ENCODE results near the gene OR5M11.
"Not testable (repeated sequence)": the region's sequence is repeated elsewhere in the genome, so short reads cannot be mapped to it uniquely, and the experiment has no call there.

OR5M11 gene

GRCh38 chr11:56543157-56543556 lies at the start of gene OR5M11:
OR5M11 (minus strand) TSS chr11:56543257; CDS start chr11:56543257, 0 bp downstream.
- Mint-ChIP-seq H3K27ac (no peak within 1 kb of the TSS), H3K4me1 (ENCODE audit: low read depth) (no peaks in the 10 kb centered on the region), H3K36me3 (ENCODE audit: low read depth) (no peaks in the 10 kb centered on the region), H3K4me3 (no peak within 1 kb of the TSS), H3K27me3 (no peaks in the 10 kb centered on the region), H3K9me3 (peaks cover 18% of the 10 kb centered on the region)
- DNase-seq, result no peak

GRCh38 chr11:56592088-56592717 lies 49.1 kb upstream of the OR5M11 start:
- not testable (repeated sequence) for H3K27ac Mint-ChIP-seq, H3K9me3 Mint-ChIP-seq

GRCh38 chr11:56577621-56578020 lies 34.6 kb upstream of the OR5M11 start, which contains the start of gene OR5M10:
OR5M10 (minus strand) TSS chr11:56577721; CDS start chr11:56577721, 0 bp downstream.
- no peaks in the 10 kb centered on the region for H3K4me1 Mint-ChIP-seq (ENCODE audit: low read depth)

More at GRCh38 chr11:56592088-56592717, 49.1 kb upstream of the OR5M11 start:
- not testable (repeated sequence) for H3K4me1 Mint-ChIP-seq (ENCODE audit: low read depth); H3K27me3 Mint-ChIP-seq; H3K36me3 Mint-ChIP-seq (ENCODE audit: low read depth); DNase-seq; H3K4me3 Mint-ChIP-seq

GRCh38 chr11:56558574-56558973 lies 15.5 kb upstream of the OR5M11 start:
- Mint-ChIP-seq H3K27me3 (no peaks in the 10 kb centered on the region), H3K9me3 (peaks cover 36% of the 10 kb centered on the region), H3K4me3 (no peak overlapping the region), H3K36me3 (ENCODE audit: low read depth) (no peaks in the 10 kb centered on the region), H3K4me1 (ENCODE audit: low read depth) (no peaks in the 10 kb centered on the region), H3K27ac (no peak overlapping the region)
- no peak for DNase-seq

More at GRCh38 chr11:56577621-56578020, 34.6 kb upstream of the OR5M11 start, which contains the start of gene OR5M10:
- no peak within 1 kb of the TSS for H3K27ac Mint-ChIP-seq
- no peaks in the 10 kb centered on the region for H3K27me3 Mint-ChIP-seq
- no peak for DNase-seq
- no peaks in the 10 kb centered on the region for H3K36me3 Mint-ChIP-seq (ENCODE audit: low read depth)
- no peak within 1 kb of the TSS for H3K4me3 Mint-ChIP-seq
- H3K9me3 Mint-ChIP-seq, result peaks cover 7% of the 10 kb centered on the region

GRCh38 chr11:56554691-56555090 lies 11.6 kb upstream of the OR5M11 start:
- not testable (repeated sequence) for H3K27ac Mint-ChIP-seq; H3K4me3 Mint-ChIP-seq; H3K36me3 Mint-ChIP-seq (ENCODE audit: low read depth); H3K27me3 Mint-ChIP-seq; H3K4me1 Mint-ChIP-seq (ENCODE audit: low read depth); DNase-seq
- peaks cover 18% of the 10 kb centered on the region for H3K9me3 Mint-ChIP-seq

GRCh38 chr11:56545531-56545930 lies 2.5 kb upstream of the OR5M11 start:
- Mint-ChIP-seq H3K27me3 (no peaks in the 10 kb centered on the region), H3K36me3 (ENCODE audit: low read depth) (no peaks in the 10 kb centered on the region), H3K27ac (no peak overlapping the region), H3K4me1 (ENCODE audit: low read depth) (no peaks in the 10 kb centered on the region), H3K4me3 (no peak overlapping the region), H3K9me3 (peaks cover 22% of the 10 kb centered on the region)
- no peak for DNase-seq

- Mint-ChIP-seq H3K27ac (no peak overlapping the region), H3K9me3 (peaks cover 22% of the 10 kb centered on the region), H3K4me3 (no peak overlapping the region), H3K36me3 (ENCODE audit: low read depth) (no peaks in the 10 kb centered on the region), H3K4me1 (ENCODE audit: low read depth) (no peaks in the 10 kb centered on the region), H3K27me3 (no peaks in the 10 kb centered on the region)
- no peak for DNase-seq
Observed at GRCh38 chr11:56543739-56544138, 682 bp upstream of the OR5M11 start.

GRCh38 chr11:56533054-56533740 lies 9.9 kb downstream of the OR5M11 start:
- Mint-ChIP-seq H3K4me1 (ENCODE audit: low read depth) (no peaks in the 10 kb centered on the region), H3K36me3 (ENCODE audit: low read depth) (no peaks in the 10 kb centered on the region), H3K9me3 (peaks cover 18% of the 10 kb centered on the region), H3K4me3 (no peak overlapping the region), H3K27ac (no peak overlapping the region), H3K27me3 (no peaks in the 10 kb centered on the region)
- no peak for DNase-seq

- no peak overlapping the region for H3K27ac Mint-ChIP-seq
- H3K27me3 Mint-ChIP-seq, result no peaks in the 10 kb centered on the region
- no peak for DNase-seq
- no peak overlapping the region for H3K4me3 Mint-ChIP-seq
- peaks cover 18% of the 10 kb centered on the region for H3K9me3 Mint-ChIP-seq
- H3K36me3 Mint-ChIP-seq (ENCODE audit: low read depth), result no peaks in the 10 kb centered on the region
- no peaks in the 10 kb centered on the region for H3K4me1 Mint-ChIP-seq (ENCODE audit: low read depth)
Observed at GRCh38 chr11:56531856-56532255, 11.2 kb downstream of the OR5M11 start.

GRCh38 chr11:56522008-56522407 lies 21.0 kb downstream of the OR5M11 start:
- no peak for DNase-seq
- no peaks in the 10 kb centered on the region for H3K4me1 Mint-ChIP-seq (ENCODE audit: low read depth)
- no peak overlapping the region for H3K4me3 Mint-ChIP-seq
- H3K9me3 Mint-ChIP-seq, result peaks cover 9% of the 10 kb centered on the region
- no peak overlapping the region for H3K27ac Mint-ChIP-seq
- no peaks in the 10 kb centered on the region for H3K36me3 Mint-ChIP-seq (ENCODE audit: low read depth)
- no peaks in the 10 kb centered on the region for H3K27me3 Mint-ChIP-seq

- no peaks in the 10 kb centered on the region for H3K36me3 Mint-ChIP-seq (ENCODE audit: low read depth)
- no peak overlapping the region for H3K4me3 Mint-ChIP-seq
- no peak overlapping the region for H3K27ac Mint-ChIP-seq
- H3K4me1 Mint-ChIP-seq (ENCODE audit: low read depth), result no peaks in the 10 kb centered on the region
- H3K27me3 Mint-ChIP-seq, result no peaks in the 10 kb centered on the region
- H3K9me3 Mint-ChIP-seq, result peaks cover 22% of the 10 kb centered on the region
- no peak for DNase-seq
Observed at GRCh38 chr11:56513280-56513679, 29.8 kb downstream of the OR5M11 start.

GRCh38 chr11:56509439-56509838 lies 33.6 kb downstream of the OR5M11 start:
- H3K4me3 Mint-ChIP-seq, result no peak overlapping the region
- no peaks in the 10 kb centered on the region for H3K36me3 Mint-ChIP-seq (ENCODE audit: low read depth)
- H3K27ac Mint-ChIP-seq, result no peak overlapping the region
- H3K4me1 Mint-ChIP-seq (ENCODE audit: low read depth), result no peaks in the 10 kb centered on the region
- H3K27me3 Mint-ChIP-seq, result no peaks in the 10 kb centered on the region
- no peak for DNase-seq
- H3K9me3 Mint-ChIP-seq, result peaks cover 18% of the 10 kb centered on the region

GRCh38 chr11:56497010-56497409 lies 46.0 kb downstream of the OR5M11 start:
- Mint-ChIP-seq H3K36me3 (ENCODE audit: low read depth) (no peaks in the 10 kb centered on the region), H3K27ac (no peak overlapping the region), H3K9me3 (peaks cover 12% of the 10 kb centered on the region), H3K4me1 (ENCODE audit: low read depth) (no peaks in the 10 kb centered on the region), H3K27me3 (no peaks in the 10 kb centered on the region), H3K4me3 (no peak overlapping the region)
- DNase-seq, result no peak

- no peaks in the 10 kb centered on the region for H3K4me1 Mint-ChIP-seq (ENCODE audit: low read depth)
- DNase-seq, result no peak
- H3K27ac Mint-ChIP-seq, result no peak overlapping the region
- H3K36me3 Mint-ChIP-seq (ENCODE audit: low read depth), result no peaks in the 10 kb centered on the region
- H3K4me3 Mint-ChIP-seq, result no peak overlapping the region
- H3K27me3 Mint-ChIP-seq, result no peaks in the 10 kb centered on the region
- H3K9me3 Mint-ChIP-seq, result peaks cover 9% of the 10 kb centered on the region
Observed at GRCh38 chr11:56495117-56495516, 47.9 kb downstream of the OR5M11 start.

All from activated T-cell treated with anti-CD3 and anti-CD28 coated beads, Interleukin-2, amount 50 U/mL, for 24 hours (primary cell).